ENCODE data around the gene RPL27A.

The RPL27A gene

DNA sequence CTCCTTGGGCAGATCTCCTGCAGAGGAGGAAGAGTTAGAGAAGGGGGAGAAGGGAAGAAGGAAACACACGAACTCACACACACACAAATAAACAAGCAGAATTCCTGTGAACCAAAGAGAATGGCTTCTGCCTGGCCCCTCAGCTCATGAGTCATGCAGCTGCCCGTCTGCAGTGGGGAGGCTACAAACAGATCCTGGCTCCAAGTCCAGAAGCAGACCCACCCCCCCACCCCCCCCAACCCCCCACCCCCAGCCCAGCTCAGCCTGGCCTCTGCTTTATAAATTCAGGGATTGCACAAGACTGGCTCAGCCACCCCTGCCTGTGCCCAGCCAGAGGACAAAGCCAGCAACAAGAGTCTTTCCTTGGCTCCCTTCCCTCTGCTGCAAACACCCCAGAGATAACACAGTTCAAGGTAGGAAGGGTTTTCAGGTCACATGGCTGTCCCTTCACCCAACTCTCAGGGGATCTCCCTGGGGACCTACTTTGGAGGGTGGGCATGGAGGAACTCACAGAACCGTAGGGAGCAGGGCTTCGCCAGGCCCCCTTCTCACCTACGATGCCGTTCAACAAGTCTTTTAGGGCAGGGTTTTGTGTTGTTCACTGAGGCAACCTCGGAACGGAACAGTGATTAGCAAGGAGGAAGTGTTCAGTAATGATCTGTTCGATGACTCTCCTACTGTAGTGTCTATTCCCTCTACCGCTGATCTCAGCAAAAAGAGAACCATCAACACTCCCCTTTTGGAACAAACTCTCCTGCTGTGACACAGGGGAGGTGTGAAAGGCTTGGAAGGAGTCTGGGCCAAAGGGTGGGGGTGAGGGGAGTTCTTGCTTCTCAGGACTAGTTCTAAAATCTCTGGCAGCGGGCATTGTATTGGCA, 35.5 kb downstream of the RPL27A start:
- Mint-ChIP-seq H3K27me3 (peaks cover 4% of the 10 kb centered on the region), H3K4me3 (no peak overlapping the region), H3K36me3 (ENCODE audit: low read depth) (no peaks in the 10 kb centered on the region), H3K4me1 (ENCODE audit: low read depth) (peaks cover 6% of the 10 kb centered on the region), H3K9me3 (no peaks in the 10 kb centered on the region), H3K27ac (no peak overlapping the region)

DNA sequence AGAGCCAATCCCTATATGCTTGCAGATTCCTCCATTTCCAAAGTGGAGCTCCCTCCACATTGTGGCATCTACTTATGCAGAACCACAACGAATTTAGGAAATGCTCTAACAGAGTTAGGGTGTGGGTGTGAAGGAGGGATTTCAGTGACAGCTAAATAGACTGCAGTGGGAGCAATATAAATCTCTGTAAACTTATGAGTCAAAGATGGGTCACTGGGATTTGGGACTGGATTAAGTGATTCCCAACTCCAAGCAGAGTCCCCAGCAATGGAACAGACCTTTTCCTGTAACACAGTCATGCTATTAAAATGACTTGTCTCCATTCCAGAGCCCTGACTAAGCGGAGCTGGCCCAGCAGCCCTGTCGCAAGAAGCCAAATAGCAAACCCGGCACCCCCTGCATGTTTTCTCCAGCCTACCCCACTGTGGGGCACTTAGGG, 36.6 kb downstream of the RPL27A start:
- no peaks in the 10 kb centered on the region for H3K36me3 Mint-ChIP-seq (ENCODE audit: low read depth)
- no peak overlapping the region for H3K4me3 Mint-ChIP-seq
- no peaks in the 10 kb centered on the region for H3K9me3 Mint-ChIP-seq
- H3K27me3 Mint-ChIP-seq: peaks cover 4% of the 10 kb centered on the region
- no peak overlapping the region for H3K27ac Mint-ChIP-seq
- peaks cover 6% of the 10 kb centered on the region for H3K4me1 Mint-ChIP-seq (ENCODE audit: low read depth)

DNA sequence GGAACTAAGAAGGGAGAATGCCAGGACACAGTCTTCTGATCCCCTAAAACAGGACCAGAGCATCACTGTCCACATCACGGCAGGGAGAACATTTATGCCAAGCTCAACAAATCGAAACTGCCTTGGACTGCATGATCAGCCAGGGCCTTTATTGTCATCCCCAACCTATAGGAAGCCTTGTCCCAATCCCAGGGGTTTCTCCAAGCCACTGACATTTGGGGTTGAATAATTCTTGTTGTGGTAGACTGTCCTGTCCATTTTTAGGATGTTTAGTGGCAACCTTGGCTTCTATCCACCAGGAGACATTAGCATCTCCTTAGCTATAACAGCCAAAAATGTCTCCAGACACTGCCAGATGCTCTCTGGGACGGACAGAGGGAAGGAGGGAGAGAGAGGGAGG, 37.1 kb downstream of the RPL27A start:
- Mint-ChIP-seq H3K4me3 (no peak overlapping the region), H3K4me1 (ENCODE audit: low read depth) (peaks cover 6% of the 10 kb centered on the region), H3K27me3 (peaks cover 4% of the 10 kb centered on the region), H3K27ac (no peak overlapping the region), H3K9me3 (no peaks in the 10 kb centered on the region), H3K36me3 (ENCODE audit: low read depth) (no peaks in the 10 kb centered on the region)

DNA sequence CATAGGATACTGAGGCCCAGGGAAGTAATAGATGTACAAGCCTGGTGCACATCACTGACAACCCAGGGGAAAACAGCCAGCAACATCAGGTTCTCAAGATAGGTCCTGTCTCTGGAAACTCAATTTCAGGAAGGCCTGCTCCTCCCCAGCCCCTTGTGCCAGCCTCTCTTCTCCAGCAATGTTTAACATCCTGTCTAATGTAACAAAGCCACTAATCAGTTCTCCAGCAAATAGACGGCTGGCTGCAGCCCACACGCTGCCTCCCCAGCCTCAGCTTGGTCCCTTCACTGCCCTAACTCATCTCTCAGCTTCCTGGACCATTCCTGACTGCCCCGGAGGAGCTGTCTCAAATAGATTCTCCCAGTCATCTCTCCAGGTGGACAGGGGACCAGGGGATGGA, 37.8 kb downstream of the RPL27A start:
- peaks cover 6% of the 10 kb centered on the region for H3K4me1 Mint-ChIP-seq (ENCODE audit: low read depth)
- no peaks in the 10 kb centered on the region for H3K36me3 Mint-ChIP-seq (ENCODE audit: low read depth)
- H3K9me3 Mint-ChIP-seq: no peaks in the 10 kb centered on the region
- no peak overlapping the region for H3K4me3 Mint-ChIP-seq
- peaks cover 4% of the 10 kb centered on the region for H3K27me3 Mint-ChIP-seq
- no peak overlapping the region for H3K27ac Mint-ChIP-seq

DNA sequence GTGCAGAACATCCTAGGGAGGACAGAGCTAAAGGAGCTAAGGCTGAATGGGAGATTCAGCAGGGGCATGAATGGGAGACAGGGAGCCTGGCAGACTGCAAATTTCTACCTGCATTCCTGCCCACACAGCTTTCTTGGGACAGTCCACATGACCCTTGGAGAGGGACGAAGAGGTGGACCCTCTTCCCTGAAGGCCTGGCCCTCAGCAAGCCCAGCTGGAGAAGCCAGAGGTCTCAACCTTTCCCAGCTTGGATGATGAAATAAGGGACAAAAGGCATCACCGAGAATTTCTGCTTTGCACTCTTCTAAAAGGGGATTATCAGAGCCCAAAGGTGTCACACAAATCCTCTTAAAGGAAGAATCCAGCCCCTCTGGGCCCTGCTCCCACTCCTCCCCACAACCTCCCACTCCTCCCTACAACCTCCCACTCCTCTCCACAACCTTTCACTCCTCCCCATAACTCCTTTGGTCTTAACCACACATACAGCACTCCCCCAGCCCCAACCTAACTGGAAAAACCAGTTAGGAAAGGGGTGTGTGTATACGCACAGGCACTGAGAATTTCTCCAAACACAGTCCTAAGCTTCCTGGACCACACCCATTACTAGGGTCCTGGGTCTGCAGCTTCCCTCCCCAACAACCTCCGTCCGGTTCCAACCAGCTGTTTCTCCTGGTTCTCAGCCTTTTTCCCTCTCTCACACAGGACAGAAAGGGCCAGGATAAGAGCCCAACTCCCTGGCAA, 38.4 kb downstream of the RPL27A start:
- Mint-ChIP-seq H3K27me3 (peaks cover 4% of the 10 kb centered on the region), H3K36me3 (ENCODE audit: low read depth) (no peaks in the 10 kb centered on the region), H3K4me1 (ENCODE audit: low read depth) (peaks cover 6% of the 10 kb centered on the region), H3K4me3 (no peak overlapping the region), H3K9me3 (no peaks in the 10 kb centered on the region), H3K27ac (no peak overlapping the region)

DNA sequence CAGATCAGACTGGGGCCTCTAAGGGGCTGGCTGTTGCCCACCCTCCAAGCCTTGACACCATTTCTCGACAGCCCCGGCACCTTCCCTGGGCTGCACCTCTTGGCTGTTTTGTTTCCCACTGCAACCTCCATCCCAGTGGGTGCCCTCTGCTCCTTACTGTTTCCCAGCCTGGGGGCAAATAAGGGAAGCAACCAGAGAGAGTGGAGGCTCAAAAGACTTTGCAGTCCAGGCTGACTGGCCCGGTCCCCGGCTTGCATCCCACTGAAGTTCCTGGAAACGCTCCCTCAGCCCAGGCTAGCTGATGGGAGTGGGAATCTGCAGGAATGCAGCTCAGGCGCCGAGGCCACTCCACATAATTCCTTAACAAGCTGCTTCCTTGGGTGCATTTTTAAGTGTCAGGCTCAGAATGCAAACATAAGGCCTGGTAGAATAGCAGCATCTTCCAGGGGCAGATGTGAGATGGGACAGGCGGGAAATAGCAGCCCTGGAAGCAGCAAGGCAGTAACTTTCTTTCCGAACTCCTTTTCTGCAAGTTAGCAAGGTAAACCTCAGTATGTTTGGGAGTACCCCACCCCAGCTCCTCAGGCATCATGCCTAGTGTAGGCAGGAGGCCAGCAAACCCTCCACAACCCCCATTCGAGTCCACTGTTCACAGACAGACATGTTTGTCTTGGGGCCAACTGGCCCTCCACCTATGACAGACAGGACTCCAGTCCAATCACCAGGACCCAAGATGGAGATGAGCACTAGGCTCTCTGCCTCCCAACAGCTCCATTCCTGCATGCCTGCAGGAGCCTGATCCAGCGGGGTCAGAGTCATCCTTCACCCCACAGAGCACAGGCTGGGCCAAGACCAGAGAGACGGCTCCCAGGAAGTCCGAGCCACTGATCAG, 39.3 kb downstream of the RPL27A start:
- no peak overlapping the region for H3K27ac Mint-ChIP-seq
- no peaks in the 10 kb centered on the region for H3K36me3 Mint-ChIP-seq (ENCODE audit: low read depth)
- H3K4me3 Mint-ChIP-seq: no peak overlapping the region
- H3K4me1 Mint-ChIP-seq (ENCODE audit: low read depth): peaks cover 6% of the 10 kb centered on the region
- H3K27me3 Mint-ChIP-seq: peaks cover 4% of the 10 kb centered on the region
- no peaks in the 10 kb centered on the region for H3K9me3 Mint-ChIP-seq

DNA sequence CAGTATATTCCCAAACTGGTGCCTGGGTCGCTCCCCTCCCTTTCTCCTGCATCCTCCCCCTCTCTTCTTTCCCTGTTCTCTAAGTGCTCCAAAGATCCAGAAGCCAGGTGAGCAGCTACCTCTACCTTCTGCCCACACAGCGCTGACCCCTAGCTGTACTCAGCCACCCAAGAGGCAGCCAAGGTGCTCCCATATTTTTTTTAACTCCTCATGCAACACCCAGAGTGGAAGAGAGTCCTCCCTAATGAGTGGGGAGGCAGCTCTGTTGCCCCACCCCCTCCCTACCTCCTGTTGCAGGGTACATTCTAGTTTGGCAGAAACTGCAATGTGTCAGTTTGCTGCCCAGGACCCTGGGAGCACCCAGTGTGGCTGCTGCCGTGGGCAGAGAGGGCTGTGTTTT, 40.2 kb downstream of the RPL27A start:
- no peaks in the 10 kb centered on the region for H3K9me3 Mint-ChIP-seq
- no peak overlapping the region for H3K27ac Mint-ChIP-seq
- no peak overlapping the region for H3K4me3 Mint-ChIP-seq
- H3K36me3 Mint-ChIP-seq (ENCODE audit: low read depth): no peaks in the 10 kb centered on the region
- H3K4me1 Mint-ChIP-seq (ENCODE audit: low read depth): no peaks in the 10 kb centered on the region
- peaks cover 4% of the 10 kb centered on the region for H3K27me3 Mint-ChIP-seq

DNA sequence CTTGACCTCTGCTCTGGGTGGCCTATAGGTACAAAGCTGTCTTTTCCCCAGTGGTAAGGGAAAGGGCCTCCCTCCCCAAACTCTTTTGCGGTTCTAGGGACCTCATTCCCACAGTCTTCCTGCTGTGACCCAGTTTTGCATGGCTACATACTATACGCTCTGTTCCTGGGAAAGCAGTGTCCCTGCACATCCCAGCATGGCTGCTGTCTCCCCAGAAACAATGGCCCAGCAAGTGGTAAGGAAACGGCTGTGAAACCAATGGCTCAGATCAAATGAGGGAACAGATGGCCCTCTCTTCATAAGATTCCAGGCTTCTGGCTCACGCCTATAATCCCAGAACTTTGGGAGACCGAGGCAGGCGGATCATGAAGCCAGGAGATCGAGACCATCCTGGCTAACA, 41.1 kb downstream of the RPL27A start:
- Mint-ChIP-seq H3K4me3 (no peak overlapping the region), H3K27me3 (peaks cover 4% of the 10 kb centered on the region), H3K27ac (no peak overlapping the region), H3K4me1 (ENCODE audit: low read depth) (no peaks in the 10 kb centered on the region), H3K9me3 (no peaks in the 10 kb centered on the region), H3K36me3 (ENCODE audit: low read depth) (no peaks in the 10 kb centered on the region)

DNA sequence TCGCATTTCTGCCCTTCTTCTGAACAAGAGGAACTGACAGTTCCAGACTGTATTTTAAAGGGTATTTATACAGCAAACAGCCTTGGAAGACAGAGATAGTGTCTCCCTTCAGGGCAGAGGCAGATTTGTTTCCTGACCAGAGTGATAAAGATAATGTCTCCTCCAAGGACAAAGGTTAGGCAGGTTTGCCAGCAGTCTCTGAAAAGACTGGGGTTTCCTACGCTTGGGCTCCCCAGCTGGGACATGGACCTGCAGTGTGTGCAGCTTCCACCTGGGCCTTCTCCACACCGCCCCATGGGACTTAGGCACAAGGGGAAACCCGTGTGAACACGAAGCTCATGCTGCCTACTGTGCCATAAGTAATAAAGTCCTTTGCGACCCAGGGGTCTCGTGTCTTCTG, 42.1 kb downstream of the RPL27A start:
- no peak overlapping the region for H3K27ac Mint-ChIP-seq
- no peak overlapping the region for H3K4me3 Mint-ChIP-seq
- no peaks in the 10 kb centered on the region for H3K36me3 Mint-ChIP-seq (ENCODE audit: low read depth)
- H3K27me3 Mint-ChIP-seq: peaks cover 4% of the 10 kb centered on the region
- H3K4me1 Mint-ChIP-seq (ENCODE audit: low read depth): no peaks in the 10 kb centered on the region
- H3K9me3 Mint-ChIP-seq: no peaks in the 10 kb centered on the region

DNA sequence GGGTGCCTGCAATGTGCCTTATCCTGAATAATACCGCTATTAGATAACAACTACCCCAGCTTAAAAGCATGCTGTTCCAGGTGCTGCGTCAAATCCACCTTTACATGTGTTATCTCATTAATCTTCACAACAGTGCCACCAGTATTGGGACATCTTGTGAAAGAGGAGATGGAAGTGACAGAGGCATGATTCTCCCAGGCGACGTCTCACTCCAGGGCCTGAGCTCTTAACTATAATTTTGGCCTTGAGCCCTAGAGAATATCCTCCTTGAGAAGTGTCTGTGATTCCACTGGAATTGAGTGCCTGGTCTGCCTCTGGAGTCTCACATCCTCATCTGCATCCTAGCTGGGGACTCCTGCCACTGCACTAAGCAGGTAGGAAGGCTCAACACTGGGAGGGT, 43.8 kb downstream of the RPL27A start:
- no peak overlapping the region for H3K4me3 Mint-ChIP-seq
- H3K36me3 Mint-ChIP-seq (ENCODE audit: low read depth): no peaks in the 10 kb centered on the region
- H3K9me3 Mint-ChIP-seq: no peaks in the 10 kb centered on the region
- no peaks in the 10 kb centered on the region for H3K27me3 Mint-ChIP-seq
- H3K4me1 Mint-ChIP-seq (ENCODE audit: low read depth): no peaks in the 10 kb centered on the region
- no peak overlapping the region for H3K27ac Mint-ChIP-seq

DNA sequence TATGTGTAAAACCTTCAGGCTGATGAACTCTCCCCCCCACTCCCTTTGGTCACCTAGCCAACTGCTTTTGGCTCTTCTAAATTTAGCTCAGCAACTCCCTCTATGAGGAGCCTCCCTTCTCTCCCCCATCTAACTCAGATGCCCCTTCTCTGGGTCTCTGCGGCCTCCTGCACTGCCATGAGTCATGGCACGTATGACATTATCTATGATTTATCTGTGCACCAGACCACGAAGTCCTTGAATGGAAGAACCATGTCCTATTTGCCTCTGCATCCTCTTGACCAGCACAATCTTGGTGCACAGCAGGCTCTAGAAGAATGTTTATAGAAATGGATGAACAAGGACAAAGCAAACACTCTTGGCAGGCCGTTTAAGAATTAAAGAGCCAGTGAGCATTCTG, 46.0 kb downstream of the RPL27A start:
- Mint-ChIP-seq H3K4me1 (ENCODE audit: low read depth) (peaks cover 12% of the 10 kb centered on the region), H3K36me3 (ENCODE audit: low read depth) (no peaks in the 10 kb centered on the region)

DNA sequence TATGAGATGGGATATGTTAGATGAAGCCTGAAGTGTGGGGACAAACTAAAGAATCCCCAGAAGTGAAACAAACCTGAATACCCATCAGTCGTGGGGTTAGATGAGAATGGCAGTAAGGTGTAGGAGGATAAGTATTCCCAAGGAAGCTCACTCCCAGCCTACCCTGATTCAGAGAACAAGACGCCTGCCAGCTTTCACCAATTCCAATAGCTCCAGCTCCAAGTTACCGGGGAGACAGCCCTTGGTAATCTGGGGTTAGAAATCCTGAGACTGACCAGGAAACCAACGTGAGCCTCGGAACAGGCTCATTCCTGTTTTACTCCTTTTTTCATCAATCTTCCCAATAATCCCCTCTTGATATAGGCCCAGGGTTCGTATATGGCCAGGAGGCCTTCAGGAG, 46.5 kb downstream of the RPL27A start:
- no peak overlapping the region for H3K27ac Mint-ChIP-seq
- no peaks in the 10 kb centered on the region for H3K36me3 Mint-ChIP-seq (ENCODE audit: low read depth)
- no peaks in the 10 kb centered on the region for H3K9me3 Mint-ChIP-seq
- peaks cover 17% of the 10 kb centered on the region for H3K4me1 Mint-ChIP-seq (ENCODE audit: low read depth)
- no peak overlapping the region for H3K4me3 Mint-ChIP-seq
- H3K27me3 Mint-ChIP-seq: no peaks in the 10 kb centered on the region

More for the DNA sequence above, 46.0 kb downstream of the RPL27A start:
- no peaks in the 10 kb centered on the region for H3K27me3 Mint-ChIP-seq
- no peaks in the 10 kb centered on the region for H3K9me3 Mint-ChIP-seq
- no peak overlapping the region for H3K4me3 Mint-ChIP-seq
- no peak overlapping the region for H3K27ac Mint-ChIP-seq

DNA sequence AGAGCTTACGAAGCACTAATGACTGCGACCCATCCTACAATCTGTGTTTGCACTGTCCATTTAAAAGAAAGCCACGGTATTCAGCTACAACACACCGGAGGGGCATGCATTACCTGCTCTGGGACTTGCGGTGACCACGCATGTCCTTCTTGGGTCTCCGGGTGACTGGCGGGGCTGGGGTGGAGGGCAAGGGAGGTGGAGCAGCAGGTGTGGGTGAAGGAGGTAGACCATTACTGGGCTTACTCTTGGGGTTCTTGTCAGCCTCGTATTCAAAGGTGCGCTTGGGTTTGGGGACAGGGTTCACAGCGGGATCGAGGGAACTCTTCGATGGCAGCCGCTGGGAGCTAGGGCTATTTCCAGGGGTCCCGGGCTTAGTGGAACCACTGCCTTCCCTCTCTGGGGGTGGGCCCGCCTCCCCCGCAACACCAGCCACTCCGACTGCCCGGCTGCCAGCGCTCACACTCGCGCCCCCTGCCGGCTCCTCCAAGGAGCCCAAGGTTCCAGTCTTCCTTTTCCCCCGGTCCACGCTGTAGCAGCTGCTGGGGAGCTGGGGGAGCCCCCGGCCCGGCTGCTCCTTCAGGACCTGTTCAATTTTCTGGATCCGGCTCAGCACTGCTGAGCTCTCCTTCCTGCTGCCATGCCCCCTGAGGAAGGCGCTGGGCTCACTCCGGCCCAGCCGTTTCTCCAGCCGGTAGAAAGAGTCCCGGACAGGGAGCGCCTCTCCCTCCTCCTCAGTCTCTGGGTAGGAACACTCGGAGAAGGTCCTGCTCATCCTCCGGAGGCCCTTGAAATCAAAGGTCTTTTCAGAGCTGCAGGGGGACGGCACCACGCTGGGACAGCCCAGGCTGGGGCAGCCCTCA, 47.5 kb downstream of the RPL27A start:
- no peak overlapping the region for H3K4me3 Mint-ChIP-seq
- no peak overlapping the region for H3K27ac Mint-ChIP-seq

DNA sequence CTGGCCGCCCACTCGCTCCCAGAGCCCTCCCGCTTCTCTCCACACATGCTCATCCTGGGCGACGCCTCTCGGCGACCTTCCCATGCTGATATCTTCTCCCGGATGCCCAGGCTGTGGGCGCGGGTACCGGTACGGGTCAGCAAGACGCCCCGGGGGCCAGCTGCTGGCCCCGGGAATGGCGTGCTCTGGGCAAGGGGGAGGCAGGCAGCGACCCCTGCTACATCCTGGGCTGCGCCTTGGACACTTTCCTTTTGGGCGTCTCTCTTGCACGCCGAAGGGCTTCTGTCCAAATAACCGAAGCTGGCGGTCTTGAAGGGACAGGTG, 48.1 kb downstream of the RPL27A start:
- Mint-ChIP-seq H3K9me3 (no peaks in the 10 kb centered on the region), H3K27me3 (no peaks in the 10 kb centered on the region), H3K4me3 (no peak overlapping the region), H3K4me1 (ENCODE audit: low read depth) (peaks cover 20% of the 10 kb centered on the region), H3K36me3 (ENCODE audit: low read depth) (no peaks in the 10 kb centered on the region), H3K27ac (no peak overlapping the region)

More for the DNA sequence above, 47.5 kb downstream of the RPL27A start:
- peaks cover 20% of the 10 kb centered on the region for H3K4me1 Mint-ChIP-seq (ENCODE audit: low read depth)
- no peaks in the 10 kb centered on the region for H3K9me3 Mint-ChIP-seq
- H3K27me3 Mint-ChIP-seq: no peaks in the 10 kb centered on the region
- H3K36me3 Mint-ChIP-seq (ENCODE audit: low read depth): no peaks in the 10 kb centered on the region

All from stimulated activated naive CD8-positive, alpha-beta T cell treated with anti-CD3 and anti-CD28 coated beads, Interleukin-15, Interleukin-2, amounts not matched to agents 100 ng/mL and 50 ng/mL, for 24 hours (primary cell).